H1 (cell line): ENCODE data around the gene ASH1L. TPM values are rescaled to one million over a fixed set of nuclear protein-coding genes. Genes with fewer than 3 reads are reported as not detected.
"Not testable (repeated sequence)": the region's sequence is repeated elsewhere in the genome, so short reads cannot be mapped to it uniquely, and the experiment has no call there.

Source experiments
- CTCF ChIA-PET: fragments of 300-600 bp; sonication (Branson Sonifier 250); formaldehyde crosslinking; loops from one replicate; lab custom pipeline; 2021; ENCODE audit not compliant: partially characterized antibody; lab: Charles Lee
- POLR2A ChIA-PET: fragments of 300-600 bp; sonication (Branson Sonifier 250); formaldehyde crosslinking; loops from one replicate; lab custom pipeline; 2021; ENCODE audit warnings: inconsistent platforms; ENCODE audit not compliant: partially characterized antibody; lab: Charles Lee
- DNase-seq, 2 experiments: peaks; one replicate each; pipeline versions ENCODE4 v3.0.0 to v3.0.0-alpha.2; 2010 to 2022; ENCODE audit warnings: low spot score in 2 of 2, low read depth in 1 of 2, mixed read lengths in 1 of 2
- FAIRE-seq: peaks from 2 replicates; lab custom pipeline; 2011; peaks lifted over from hg19 to GRCh38; lab: Jason Lieb, UNC
- H2AFZ ChIP-seq: 2 replicates; pipeline ENCODE4 v1.8.1; 2012; ENCODE audit warnings: low read length, inconsistent platforms
- H2AK5ac ChIP-seq: 2 replicates; pipeline ENCODE4 v1.6.1; 2013; ENCODE audit warnings: low read depth, low read length
- H2BK120ac ChIP-seq: replicated peaks from 2 replicates; pipeline ENCODE3; 2013; ENCODE audit warnings: low read depth, low read length, inconsistent platforms
- H2BK12ac ChIP-seq: 2 replicates; pipeline ENCODE4 v1.6.1; 2013; ENCODE audit warnings: low read depth, low read length
- H2BK15ac ChIP-seq: 2 replicates; pipeline ENCODE4 v1.6.1; 2013; ENCODE audit warnings: low read length
- H2BK20ac ChIP-seq: 2 replicates; pipeline ENCODE4 v1.6.1; 2013; ENCODE audit warnings: low read length
- H2BK5ac ChIP-seq: 2 replicates; pipeline ENCODE4 v1.6.1; 2013; ENCODE audit warnings: low read depth, low read length
- H3K14ac ChIP-seq: 2 replicates; pipeline ENCODE4 v1.6.1; 2013; ENCODE audit warnings: inconsistent platforms; ENCODE audit not compliant: insufficient read length
- H3K18ac ChIP-seq: 2 replicates; pipeline ENCODE4 v1.6.1; 2013; ENCODE audit warnings: low read length; ENCODE audit errors: extremely low read depth
- H3K23ac ChIP-seq: 2 replicates; pipeline ENCODE4 v1.6.1; 2013; ENCODE audit warnings: inconsistent platforms; ENCODE audit not compliant: insufficient read length
- H3K23me2 ChIP-seq: 2 replicates; pipeline ENCODE4 v1.6.1; 2013; ENCODE audit warnings: low read depth, low read length
- H3K27ac ChIP-seq: 2 replicates; pipeline ENCODE4 v1.6.1; 2011; ENCODE audit warnings: low read depth, low read length, inconsistent platforms
- H3K27me3 ChIP-seq, 4 experiments: replicated peaks in 1 of 4; 1 replicate in 1 of 4; 2 replicates in 3 of 4; pipeline versions ENCODE4 v1.6.1 to v1.8.1; 2011 to 2013; ENCODE audit warnings: low read length in 3 of 4, mild to moderate bottlenecking in 3 of 4, inconsistent platforms in 2 of 4, mixed read lengths in 2 of 4, moderate library complexity in 1 of 4; ENCODE audit not compliant: control insufficient read depth in 3 of 4, insufficient read depth in 3 of 4; ENCODE audit errors: extremely low read depth in 1 of 4
- H3K36me3 ChIP-seq, 4 experiments: 2 replicates each; pipeline versions ENCODE4 v1.6.1 to v1.8.1; 2011 to 2013; ENCODE audit warnings: mild to moderate bottlenecking in 4 of 4, low read length in 3 of 4, moderate library complexity in 2 of 4, control low read depth in 1 of 4, inconsistent platforms in 1 of 4; ENCODE audit not compliant: insufficient read depth in 4 of 4, control insufficient read depth in 2 of 4
- H3K4ac ChIP-seq: replicated peaks from 2 replicates; pipeline ENCODE3; 2013; ENCODE audit warnings: low read length, low read depth, mixed read lengths, inconsistent platforms; ENCODE audit not compliant: insufficient read length
- H3K4me1 ChIP-seq, 4 experiments: replicated peaks in 1 of 4; 1 replicate in 1 of 4; 2 replicates in 3 of 4; pipeline versions ENCODE4 v1.6.1 to v1.8.1; 2011 to 2013; ENCODE audit warnings: low read length in 3 of 4, inconsistent platforms in 2 of 4, mixed read lengths in 1 of 4; ENCODE audit not compliant: insufficient read depth in 4 of 4, control insufficient read depth in 3 of 4
- H3K4me2 ChIP-seq, 2 experiments: 2 replicates each; pipeline versions ENCODE4 v1.6.1 to v1.8.1; 2011 to 2013; ENCODE audit warnings: low read depth in 2 of 2, low read length in 2 of 2, control low read depth in 1 of 2, inconsistent platforms in 1 of 2, mild to moderate bottlenecking in 1 of 2; ENCODE audit not compliant: insufficient read depth in 1 of 2
- H3K4me3 ChIP-seq, 4 experiments: fragments of 200-600, 300-600 bp in 1 of 4; sonication (generic), shearing (Covaris generic), sonication (Bioruptor Twin) in 1 of 4; 2 replicates each; pipeline versions ENCODE4 v1.5.1 to v1.8.1; 2011 to 2016; ENCODE audit warnings: low read length in 4 of 4, low read depth in 3 of 4, control low read depth in 2 of 4, inconsistent platforms in 2 of 4, mild to moderate bottlenecking in 2 of 4, mixed read lengths in 1 of 4, moderate library complexity in 1 of 4; ENCODE audit not compliant: insufficient read depth in 2 of 4; ENCODE audit errors: extremely low read depth in 1 of 4
- H3K56ac ChIP-seq: replicated peaks from 2 replicates; pipeline ENCODE3; 2013; ENCODE audit warnings: low read depth, mild to moderate bottlenecking, mixed read lengths, low read length, inconsistent platforms; ENCODE audit not compliant: insufficient read length
- H3K79me1 ChIP-seq: 2 replicates; pipeline ENCODE4 v1.6.1; 2013; ENCODE audit warnings: low read depth, low read length, control low read depth
- H3K79me2 ChIP-seq, 2 experiments: 2 replicates each; pipeline versions ENCODE4 v1.6.1 to v1.8.1; 2012 to 2013; ENCODE audit warnings: low read length in 2 of 2, mild to moderate bottlenecking in 2 of 2, inconsistent platforms in 1 of 2; ENCODE audit not compliant: insufficient read depth in 2 of 2, control insufficient read depth in 1 of 2
- H3K9ac ChIP-seq, 4 experiments: replicated peaks in 1 of 4; 1 replicate in 1 of 4; 2 replicates in 3 of 4; pipeline versions ENCODE4 v1.6.1 to v1.8.1; 2011 to 2013; ENCODE audit warnings: low read depth in 3 of 4, low read length in 3 of 4, control low read depth in 2 of 4, mild to moderate bottlenecking in 2 of 4, moderate library complexity in 2 of 4, inconsistent platforms in 1 of 4; ENCODE audit errors: extremely low read depth in 1 of 4
- H3K9me3 ChIP-seq, 2 experiments: 2 replicates each; pipeline versions ENCODE4 v1.6.1 to v1.8.1; 2012 to 2013; ENCODE audit warnings: mild to moderate bottlenecking in 2 of 2, moderate library complexity in 2 of 2, control low read depth in 1 of 2, inconsistent platforms in 1 of 2, low read depth in 1 of 2, low read length in 1 of 2, mixed read lengths in 1 of 2; ENCODE audit not compliant: insufficient read depth in 2 of 2
- H4K20me1 ChIP-seq, 2 experiments: replicated peaks in 1 of 2; 2 replicates each; pipeline versions ENCODE3 to v1.8.1; 2011 to 2013; ENCODE audit warnings: inconsistent platforms in 2 of 2, low read length in 2 of 2, mild to moderate bottlenecking in 1 of 2; ENCODE audit not compliant: insufficient read depth in 2 of 2, control insufficient read depth in 1 of 2
- H4K5ac ChIP-seq: 2 replicates; pipeline ENCODE4 v1.6.1; 2013; ENCODE audit warnings: low read length, low read depth, mixed read lengths, inconsistent platforms; ENCODE audit not compliant: insufficient read length
- H4K8ac ChIP-seq: 2 replicates; pipeline ENCODE4 v1.8.0; 2013; ENCODE audit warnings: mild to moderate bottlenecking, moderate library complexity, low read length, inconsistent platforms; ENCODE audit not compliant: insufficient read depth; ENCODE audit errors: extremely low read depth
- H4K91ac ChIP-seq: replicated peaks from 2 replicates; pipeline ENCODE3; 2013; ENCODE audit warnings: low read length, mixed read lengths, inconsistent platforms; ENCODE audit not compliant: insufficient read length
- WGBS, 2 experiments: shearing (Covaris generic) in 1 of 2; methylation state at CpG; one replicate each; pipeline versions ENCODE4 v1.1.6 to v1.1.7; 2013 to 2015; ENCODE audit warnings: low lambda C conversion rate in 2 of 2, mixed read lengths in 2 of 2, inconsistent platforms in 1 of 2, low coverage in 1 of 2, missing lambda C conversion rate in 1 of 2; ENCODE audit not compliant: insufficient replicate concordance in 2 of 2, insufficient coverage in 1 of 2, insufficient read length in 1 of 2; ENCODE audit errors: extremely low coverage in 1 of 2, missing lambda C conversion rate in 1 of 2; 5-methylcytosine and 5-hydroxymethylcytosine counted together
- polyA plus RNA-seq, 7 experiments: library from polyadenylated mRNA; depleted of rRNA in 3 of 7; stranded (reverse) in 5 of 7; unstranded in 2 of 7; fragments of >200 nt in 5 of 7; fragments of 200-250 nt in 2 of 7; gene quantifications; 1 replicate in 5 of 7; 2 replicates in 1 of 7; 4 replicates in 1 of 7; pipeline versions ENCODE4 v1.2.1 to v1.2.3, GENCODE V29; 2011 to 2013; ENCODE audit warnings: missing spikeins in 2 of 7, mixed read lengths in 2 of 7
- total RNA-seq: library from RNA; stranded (reverse); fragmentation: NEBNext Ultra II Directional; extraction: Animal tissue kit (Norgen Biotek cat#: 25700); gene quantifications from 2 replicates; pipeline ENCODE4 v1.2.1, GENCODE V29; 2021

Gene ASH1L
- total and polyA plus RNA-seq, 2 of the 8 experiments (the other 6 are each of a cell fraction or from before 2014, with no cell fraction given), result 7.5 to 27.6 TPM

GRCh38 chr1:155595877-155596474, 33.4 kb upstream of the ASH1L start:
- H4K8ac ChIP-seq, H3K23ac ChIP-seq, H3K4me2 ChIP-seq, H3K79me2 ChIP-seq, H3K18ac ChIP-seq, H3K14ac ChIP-seq, H2BK120ac ChIP-seq, H2AK5ac ChIP-seq, H4K91ac ChIP-seq, DNase-seq, H3K9me3 ChIP-seq, H3K79me1 ChIP-seq, H3K4ac ChIP-seq, H3K9ac ChIP-seq, H3K4me3 ChIP-seq, H2BK20ac ChIP-seq, H3K4me1 ChIP-seq, H3K56ac ChIP-seq, H3K27me3 ChIP-seq, H3K27ac ChIP-seq, H3K23me2 ChIP-seq, H2BK15ac ChIP-seq, H2BK5ac ChIP-seq, H2BK12ac ChIP-seq, H2AFZ ChIP-seq, H3K36me3 ChIP-seq, H4K20me1 ChIP-seq, POLR2A ChIA-PET, H4K5ac ChIP-seq, FAIRE-seq: not testable (repeated sequence)
- WGBS, 2 experiments, result 86% methylated on average over 3 of the region's 3 CpGs; no CpG with 5 or more reads in 1 of the 2 experiments
- CTCF ChIA-PET, result interaction anchor here (0.8 to 1.9 kb wide), 4 partner anchors 11 to 346 kb away, joined by 3 to 5 read pairs (median 4); no protein-coding TSS in a partner anchor
